HG03457 (cell line): ENCODE data around the gene ADAM10.

Source experiments
- ATAC-seq: cut with Tn5 transposase; IDR thresholded peaks from one replicate; pipeline ENCODE4 v1.9.1; 2021; ENCODE audit warnings: moderate number of reproducible peaks; ENCODE audit not compliant: unreplicated experiment

Gene ADAM10

GRCh38 chr15:58554758-58555157, 194.7 kb downstream of the ADAM10 start:
- ATAC-seq, result no peak

- ATAC-seq, result no peak
Observed at GRCh38 chr15:58553365-58553918, 196.1 kb downstream of the ADAM10 start.

- ATAC-seq, result no peak
Observed at GRCh38 chr15:58552505-58553364, 196.8 kb downstream of the ADAM10 start.

GRCh38 chr15:58551764-58552504, 197.6 kb downstream of the ADAM10 start:
- no peak for ATAC-seq

- ATAC-seq, result no peak
Observed at GRCh38 chr15:58551084-58551763, 198.3 kb downstream of the ADAM10 start.

- ATAC-seq, result no peak
Observed at GRCh38 chr15:58549785-58550074, 199.8 kb downstream of the ADAM10 start.

GRCh38 chr15:58549013-58549784, 200.3 kb downstream of the ADAM10 start:
- ATAC-seq, result no peak

GRCh38 chr15:58548308-58549012, 201.0 kb downstream of the ADAM10 start:
- no peak for ATAC-seq

- no peak for ATAC-seq
Observed at GRCh38 chr15:58547628-58548307, 201.7 kb downstream of the ADAM10 start.

- ATAC-seq, result no peak
Observed at GRCh38 chr15:58546635-58547627, 202.6 kb downstream of the ADAM10 start.

- ATAC-seq, result no peak
Observed at GRCh38 chr15:58546066-58546591, 203.4 kb downstream of the ADAM10 start.

- no peak for ATAC-seq
Observed at GRCh38 chr15:58545307-58546065, 204.0 kb downstream of the ADAM10 start.

GRCh38 chr15:58544756-58545155, 204.8 kb downstream of the ADAM10 start:
- no peak for ATAC-seq

- ATAC-seq, result no peak
Observed at GRCh38 chr15:58543664-58544335, 205.7 kb downstream of the ADAM10 start.

GRCh38 chr15:58541410-58542087, 208.0 kb downstream of the ADAM10 start:
- ATAC-seq, result no peak

GRCh38 chr15:58539548-58539947, 210.0 kb downstream of the ADAM10 start:
- no peak for ATAC-seq
